GM12801 (cell line): ENCODE measurements around the gene GALNT18.

Source experiments
- TF ChIP-seq, protein P1 (sequence below): IDR thresholded peaks from one replicate; pipeline ENCODE4 v1.5.1; 2011; ENCODE audit warnings: control low read depth; ENCODE audit not compliant: insufficient read length; ENCODE audit errors: extremely low read depth

The GALNT18 gene

DNA sequence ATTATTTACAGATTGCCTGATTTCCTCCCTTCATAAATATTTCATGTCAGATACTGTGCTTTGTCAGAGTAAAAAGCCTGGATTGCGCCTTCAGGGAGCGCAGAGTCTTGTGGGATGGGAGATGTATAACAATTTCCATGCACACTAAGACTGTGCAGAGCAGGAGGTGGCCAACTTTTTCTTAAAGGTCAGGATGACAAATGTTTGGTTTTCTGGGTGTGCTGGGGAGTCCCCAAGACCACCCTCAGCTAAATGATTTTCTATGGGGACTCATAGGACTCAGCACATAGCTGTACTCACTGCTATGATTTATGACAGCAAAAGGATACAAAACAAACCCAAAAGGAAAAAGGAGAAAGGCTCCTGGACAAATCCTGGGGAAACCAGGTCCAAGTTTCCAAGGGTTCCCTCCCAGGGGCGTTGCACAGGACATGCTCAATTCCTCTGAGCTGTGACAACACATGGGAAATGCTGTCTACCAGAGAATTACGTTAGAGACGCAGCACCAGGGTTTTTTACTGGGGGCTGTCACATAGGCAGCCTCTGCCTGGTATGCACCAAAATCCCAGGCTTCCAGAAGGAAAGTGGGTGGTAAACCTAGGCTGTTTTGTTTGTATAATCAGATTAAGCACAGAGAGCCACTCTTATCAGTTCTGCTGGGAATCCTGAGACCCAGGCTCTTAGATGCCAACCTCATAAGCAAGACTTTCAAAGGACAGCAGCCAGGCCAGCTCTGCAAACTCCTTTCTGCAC lies 327.8 kb downstream of the GALNT18 start:
- TF ChIP-seq, protein P1, sequence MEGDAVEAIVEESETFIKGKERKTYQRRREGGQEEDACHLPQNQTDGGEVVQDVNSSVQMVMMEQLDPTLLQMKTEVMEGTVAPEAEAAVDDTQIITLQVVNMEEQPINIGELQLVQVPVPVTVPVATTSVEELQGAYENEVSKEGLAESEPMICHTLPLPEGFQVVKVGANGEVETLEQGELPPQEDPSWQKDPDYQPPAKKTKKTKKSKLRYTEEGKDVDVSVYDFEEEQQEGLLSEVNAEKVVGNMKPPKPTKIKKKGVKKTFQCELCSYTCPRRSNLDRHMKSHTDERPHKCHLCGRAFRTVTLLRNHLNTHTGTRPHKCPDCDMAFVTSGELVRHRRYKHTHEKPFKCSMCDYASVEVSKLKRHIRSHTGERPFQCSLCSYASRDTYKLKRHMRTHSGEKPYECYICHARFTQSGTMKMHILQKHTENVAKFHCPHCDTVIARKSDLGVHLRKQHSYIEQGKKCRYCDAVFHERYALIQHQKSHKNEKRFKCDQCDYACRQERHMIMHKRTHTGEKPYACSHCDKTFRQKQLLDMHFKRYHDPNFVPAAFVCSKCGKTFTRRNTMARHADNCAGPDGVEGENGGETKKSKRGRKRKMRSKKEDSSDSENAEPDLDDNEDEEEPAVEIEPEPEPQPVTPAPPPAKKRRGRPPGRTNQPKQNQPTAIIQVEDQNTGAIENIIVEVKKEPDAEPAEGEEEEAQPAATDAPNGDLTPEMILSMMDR, result no peak

DNA sequence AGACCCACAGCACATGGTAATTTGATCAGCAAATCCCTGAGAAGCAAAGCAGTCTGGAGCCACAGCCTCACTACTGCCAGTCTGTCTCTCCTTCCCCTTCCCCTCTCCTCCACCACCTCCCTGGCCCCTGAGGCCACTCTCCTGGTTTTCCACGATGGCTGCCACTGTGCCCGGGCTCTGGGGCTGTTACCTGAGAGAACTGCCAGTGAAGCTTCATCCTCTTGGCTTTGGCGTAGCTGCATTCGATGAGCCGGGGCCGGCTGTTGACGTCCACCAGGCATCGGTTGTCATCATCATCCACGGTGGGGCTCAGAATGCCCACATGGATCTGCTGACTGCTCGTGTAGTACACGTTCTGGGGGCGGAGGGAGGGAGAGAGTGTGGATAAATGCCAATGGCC lies 329.0 kb downstream of the GALNT18 start:
- TF ChIP-seq, protein P1, result no peak

DNA sequence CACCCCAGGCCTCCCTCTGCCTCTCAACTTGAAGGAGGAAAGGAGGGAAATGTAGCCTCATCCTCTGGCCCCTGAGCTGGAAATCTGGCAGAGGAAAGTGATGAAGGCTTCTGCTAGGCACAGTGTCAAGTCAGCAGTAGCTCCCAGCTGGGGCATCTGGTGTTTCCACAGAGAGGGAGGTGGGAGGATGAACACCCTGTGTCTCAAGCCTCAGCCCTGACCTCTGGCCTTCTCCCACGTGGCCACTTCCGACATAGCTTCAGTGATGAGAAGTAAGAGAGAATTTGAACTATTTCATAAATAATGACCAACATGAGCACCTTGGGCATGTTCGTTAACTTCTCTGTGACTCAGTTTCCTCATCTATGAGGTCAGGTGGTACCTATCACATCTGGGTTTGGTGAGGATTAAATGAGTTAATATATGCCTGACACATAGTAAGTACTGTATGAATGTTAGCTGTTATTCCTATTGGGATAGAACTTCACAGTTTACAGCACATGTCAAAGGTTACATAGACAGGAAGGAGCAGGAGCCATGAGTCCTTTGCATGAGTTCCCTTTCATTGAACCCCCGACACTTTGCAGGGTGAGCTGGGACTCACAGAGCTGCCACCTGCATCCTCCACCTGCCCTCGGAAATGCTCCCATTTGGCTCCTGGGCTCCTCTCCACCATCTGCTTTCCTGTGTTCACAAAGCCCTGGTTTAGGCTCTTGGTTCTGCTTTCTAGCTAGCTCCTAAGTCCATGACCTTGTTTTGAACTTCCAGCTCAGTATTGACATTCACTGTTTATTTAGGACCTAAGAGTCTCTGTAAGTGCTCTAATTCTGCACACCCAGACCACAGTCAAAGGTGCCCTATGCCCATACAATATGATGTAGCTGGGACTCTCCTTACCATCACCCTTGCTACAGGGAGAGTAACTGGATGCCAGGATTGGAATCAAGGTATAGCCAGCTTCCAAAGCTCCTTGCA lies 330.5 kb downstream of the GALNT18 start:
- TF ChIP-seq, protein P1, result no peak

DNA sequence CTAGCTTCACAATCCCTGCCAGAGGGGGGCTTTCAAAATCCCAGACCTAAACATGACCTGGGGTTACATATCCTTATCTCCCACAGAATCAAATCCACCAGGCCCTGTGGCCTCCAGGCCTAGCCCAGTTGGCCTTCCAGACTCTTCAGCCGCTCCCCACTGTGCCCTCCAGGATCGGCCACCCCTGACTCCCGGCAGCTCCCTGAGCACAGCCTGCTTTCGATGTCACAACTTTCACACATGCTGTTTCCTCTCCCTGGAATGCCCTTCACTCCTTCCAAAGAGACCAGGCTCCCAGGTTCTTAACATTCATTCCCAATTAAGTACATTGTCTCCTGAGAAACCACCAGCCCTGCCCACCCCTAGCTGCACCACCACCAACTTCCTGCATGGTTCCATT lies 331.5 kb downstream of the GALNT18 start:
- TF ChIP-seq, protein P1, result no peak

DNA sequence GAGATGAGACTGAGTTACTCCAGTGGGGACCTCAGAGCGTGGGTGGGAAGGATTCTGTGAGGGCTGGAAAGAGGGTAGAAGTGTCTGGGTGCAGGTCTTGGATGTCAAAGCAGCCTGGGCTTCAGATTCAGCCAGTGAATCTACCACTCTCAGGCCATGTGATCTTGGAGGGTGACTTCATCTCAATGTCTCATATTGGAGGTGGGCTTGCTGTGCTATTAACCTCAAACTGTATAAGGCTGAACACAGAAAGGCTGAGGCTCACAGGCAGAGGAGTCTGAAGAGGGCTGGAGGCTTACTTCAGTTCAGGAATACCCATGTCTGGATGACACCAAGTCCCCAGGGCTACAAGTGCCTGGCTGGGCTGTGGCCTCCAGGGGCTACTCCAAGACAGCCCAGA lies 332.1 kb downstream of the GALNT18 start:
- TF ChIP-seq, protein P1, result no peak

DNA sequence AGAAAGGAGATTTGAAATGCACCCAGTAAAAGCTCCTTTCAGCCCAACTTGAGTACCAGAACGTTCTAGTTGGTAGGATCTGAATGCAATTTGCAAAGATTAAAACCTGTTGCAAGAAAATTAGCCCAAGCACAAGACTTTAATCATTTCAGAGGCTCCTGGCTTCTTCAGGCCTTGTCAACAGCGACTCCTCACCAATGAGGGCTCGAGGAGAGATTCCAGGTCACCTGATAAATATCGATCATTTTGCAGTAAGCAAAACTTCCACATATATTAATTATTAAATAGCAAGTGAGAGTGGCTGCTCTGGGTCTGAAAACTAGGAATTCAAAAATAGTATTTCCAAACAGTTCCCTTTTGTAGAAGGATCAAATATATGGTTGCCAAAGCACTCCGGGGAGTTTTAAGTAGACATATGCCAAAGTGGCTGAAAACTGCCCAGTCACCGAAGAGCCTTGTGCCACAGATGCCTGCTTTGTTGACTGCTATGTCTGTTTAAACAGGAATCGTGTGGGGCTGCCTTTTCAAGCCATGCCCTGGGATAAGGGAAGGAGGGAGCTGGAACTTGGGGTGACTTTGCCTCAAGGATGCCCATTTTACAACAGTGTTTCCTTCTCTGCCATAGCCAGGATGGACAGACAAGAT lies 332.7 kb downstream of the GALNT18 start:
- TF ChIP-seq, protein P1, result no peak

DNA sequence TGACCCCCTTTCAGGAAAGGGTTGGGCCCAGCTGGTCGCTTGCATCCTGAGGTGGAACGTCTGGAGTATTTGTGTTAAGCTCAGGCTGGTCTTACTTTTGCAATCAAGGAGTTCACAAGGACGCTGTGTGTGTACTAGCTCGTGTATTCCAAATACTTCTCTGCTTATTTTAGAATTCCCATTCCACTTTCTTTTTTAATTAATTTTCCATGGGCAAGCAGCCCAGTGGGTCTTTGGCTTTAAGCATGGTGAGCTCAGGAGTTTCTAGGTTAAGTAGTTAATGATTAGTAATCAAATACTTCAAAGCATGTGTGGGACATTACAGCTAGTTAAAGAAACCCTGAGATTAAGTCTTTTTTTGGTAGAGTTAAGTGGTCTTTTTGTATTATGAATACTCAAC lies 337.3 kb downstream of the GALNT18 start:
- TF ChIP-seq, protein P1, result no peak
